Thyroid gland (tissue), 4 donors: ENCODE results near the gene KBTBD6.

Source experiments
- POLR2A ChIP-seq, 2 donors: fragments of 450-650 bp; IDR thresholded peaks; one replicate each; pipeline ENCODE4 v1.6.1; 2017; ENCODE audit warnings: antibody characterized with exemption in 2 of 2, mild to moderate bottlenecking in 2 of 2, moderate library complexity in 1 of 2
- TF ChIP-seq, protein P1 (sequence below), 6 experiments: fragments of 200-600 bp in 3 of 6; fragments of 450-650 bp in 3 of 6; sonication (generic) in 3 of 6; IDR thresholded peaks; one replicate each; pipeline ENCODE4 v1.5.1; 2016 to 2019; ENCODE audit warnings: antibody characterized with exemption in 6 of 6, mild to moderate bottlenecking in 2 of 6, inconsistent platforms in 1 of 6, moderate library complexity in 1 of 6

GRCh38 chr13:41099986-41100385 lies 32.6 kb downstream of the KBTBD6 start:
- TF ChIP-seq, protein P1, sequence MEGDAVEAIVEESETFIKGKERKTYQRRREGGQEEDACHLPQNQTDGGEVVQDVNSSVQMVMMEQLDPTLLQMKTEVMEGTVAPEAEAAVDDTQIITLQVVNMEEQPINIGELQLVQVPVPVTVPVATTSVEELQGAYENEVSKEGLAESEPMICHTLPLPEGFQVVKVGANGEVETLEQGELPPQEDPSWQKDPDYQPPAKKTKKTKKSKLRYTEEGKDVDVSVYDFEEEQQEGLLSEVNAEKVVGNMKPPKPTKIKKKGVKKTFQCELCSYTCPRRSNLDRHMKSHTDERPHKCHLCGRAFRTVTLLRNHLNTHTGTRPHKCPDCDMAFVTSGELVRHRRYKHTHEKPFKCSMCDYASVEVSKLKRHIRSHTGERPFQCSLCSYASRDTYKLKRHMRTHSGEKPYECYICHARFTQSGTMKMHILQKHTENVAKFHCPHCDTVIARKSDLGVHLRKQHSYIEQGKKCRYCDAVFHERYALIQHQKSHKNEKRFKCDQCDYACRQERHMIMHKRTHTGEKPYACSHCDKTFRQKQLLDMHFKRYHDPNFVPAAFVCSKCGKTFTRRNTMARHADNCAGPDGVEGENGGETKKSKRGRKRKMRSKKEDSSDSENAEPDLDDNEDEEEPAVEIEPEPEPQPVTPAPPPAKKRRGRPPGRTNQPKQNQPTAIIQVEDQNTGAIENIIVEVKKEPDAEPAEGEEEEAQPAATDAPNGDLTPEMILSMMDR (IDR thresholded peaks at IDR 0.05): no peak
- no peak for TF ChIP-seq POLR2A (IDR thresholded peaks at IDR 0.05)
